ENCODE results near the gene WDSUB1. TPM values are rescaled to one million over a fixed set of nuclear protein-coding genes. Genes with fewer than 3 reads are reported as not detected.

The WDSUB1 gene
- total RNA-seq, 1 donor from 2014 or later, result 7.5 TPM

DNA sequence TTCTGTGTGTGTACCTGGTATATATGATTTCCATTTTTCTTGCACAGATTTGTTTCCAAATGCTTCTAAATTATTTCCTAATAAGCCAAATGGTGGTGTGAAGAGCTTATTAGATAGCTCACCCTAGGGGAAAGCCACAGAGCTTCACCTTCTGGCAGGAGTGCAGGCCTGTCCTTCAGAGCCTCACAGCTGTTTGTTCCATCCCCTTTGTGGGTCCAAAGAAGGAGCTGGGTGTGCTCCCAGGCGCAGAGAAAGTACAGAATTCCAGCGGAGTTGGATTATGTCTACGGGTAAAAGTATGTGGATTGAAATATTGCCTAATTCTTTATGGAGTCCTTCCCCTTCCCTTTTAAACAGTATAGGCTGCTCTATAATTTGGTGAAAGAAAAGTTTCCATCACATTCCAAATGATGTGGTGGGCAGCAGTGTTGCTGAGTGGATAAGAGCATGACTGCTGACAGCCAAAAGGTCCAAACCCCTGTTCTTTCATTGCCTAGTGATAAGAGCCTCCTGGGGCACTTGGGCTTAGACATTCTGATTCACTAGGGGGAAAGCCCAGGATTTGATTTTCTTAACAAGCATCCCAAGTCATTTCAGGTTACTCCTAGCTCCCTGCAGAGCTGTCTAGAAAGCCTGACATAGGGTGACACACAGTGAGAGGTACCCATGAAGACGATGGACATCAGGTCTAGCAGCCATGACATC, 86.6 kb downstream of the WDSUB1 start:
- DNase-seq (ENCODE audit: low spot score), result no peak

- DNase-seq (ENCODE audit: low spot score), result no peak
These were observed 87.3 kb downstream of the WDSUB1 start for GRCh38 chr2:159199236-159199635.

- no peak for DNase-seq (ENCODE audit: low spot score)
These were observed 90.0 kb downstream of the WDSUB1 start for GRCh38 chr2:159196393-159196925.

DNA sequence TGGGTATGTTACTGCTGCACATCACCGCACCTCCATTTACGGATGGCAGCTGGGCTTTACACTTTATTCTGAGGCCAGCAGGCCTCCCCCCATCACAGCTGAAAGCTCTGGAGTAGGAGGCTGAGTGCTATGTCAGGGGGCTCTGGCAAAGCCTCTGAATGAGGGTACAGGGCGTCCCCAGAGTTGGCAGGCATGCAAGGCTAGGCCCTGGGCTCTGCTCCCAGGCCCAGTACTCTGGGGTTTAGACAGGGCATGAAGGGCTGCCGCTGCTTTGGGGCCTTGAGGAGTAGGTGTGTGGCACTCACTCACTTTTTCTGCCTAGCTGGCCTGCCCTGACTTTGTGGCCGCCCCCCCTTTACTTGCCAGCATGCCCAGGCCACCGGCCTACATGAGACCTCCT, 90.8 kb downstream of the WDSUB1 start:
- DNase-seq (ENCODE audit: low spot score), result no peak

DNA sequence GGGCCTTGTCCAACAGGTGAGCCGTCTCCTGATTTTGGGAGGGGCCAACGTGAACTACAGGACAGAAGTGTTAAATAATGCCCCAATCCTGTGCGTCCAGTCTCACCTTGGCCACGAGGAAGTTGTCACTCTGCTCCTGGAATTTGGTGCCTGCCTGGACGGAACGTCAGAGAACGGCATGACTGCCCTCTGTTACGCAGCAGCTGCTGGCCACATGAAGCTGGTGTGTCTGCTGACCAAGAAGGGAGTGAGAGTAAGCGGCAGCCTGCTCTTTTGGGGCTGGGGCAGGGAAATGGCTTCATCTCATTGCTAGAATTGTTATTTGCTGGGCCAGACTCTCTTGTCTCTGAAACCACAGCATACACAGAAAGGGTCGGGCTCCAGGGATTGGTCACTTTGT, 92.3 kb downstream of the WDSUB1 start:
- no peak for DNase-seq (ENCODE audit: low spot score)

- DNase-seq (ENCODE audit: low spot score), result no peak
These were observed 92.7 kb downstream of the WDSUB1 start for GRCh38 chr2:159193791-159194190.

DNA sequence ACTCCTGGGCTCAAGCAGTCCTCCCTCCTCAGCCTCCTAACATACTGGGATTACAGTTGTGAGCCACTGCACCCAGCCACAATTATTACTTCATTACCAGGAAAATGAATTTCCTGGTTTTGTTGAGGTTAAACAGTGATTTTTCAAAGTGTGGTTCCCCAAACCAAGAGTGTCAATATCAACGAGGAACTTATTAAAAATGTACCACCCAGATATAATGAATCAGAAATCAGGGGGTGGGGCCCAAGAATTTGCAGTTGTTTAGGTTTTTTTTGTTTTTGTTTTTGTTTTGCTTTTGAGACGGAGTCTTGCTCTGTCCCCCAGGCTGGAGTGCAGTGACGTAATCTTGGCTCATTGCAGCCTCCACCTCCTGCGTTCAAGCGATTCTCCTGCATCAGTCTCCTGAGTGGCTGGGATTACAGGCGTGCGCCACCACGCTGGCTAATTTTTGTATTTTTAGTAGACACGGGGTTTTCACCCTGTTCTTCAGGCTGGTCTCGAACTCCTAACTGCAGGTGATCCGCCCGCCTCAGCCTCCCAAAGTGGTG, 94.1 kb downstream of the WDSUB1 start:
- no peak for DNase-seq (ENCODE audit: low spot score)

GRCh38 chr2:159188449-159188848, 98.1 kb downstream of the WDSUB1 start:
- no peak for DNase-seq (ENCODE audit: low spot score)

- DNase-seq (ENCODE audit: low spot score), result no peak
These were observed 99.4 kb downstream of the WDSUB1 start for GRCh38 chr2:159187106-159187505.

DNA sequence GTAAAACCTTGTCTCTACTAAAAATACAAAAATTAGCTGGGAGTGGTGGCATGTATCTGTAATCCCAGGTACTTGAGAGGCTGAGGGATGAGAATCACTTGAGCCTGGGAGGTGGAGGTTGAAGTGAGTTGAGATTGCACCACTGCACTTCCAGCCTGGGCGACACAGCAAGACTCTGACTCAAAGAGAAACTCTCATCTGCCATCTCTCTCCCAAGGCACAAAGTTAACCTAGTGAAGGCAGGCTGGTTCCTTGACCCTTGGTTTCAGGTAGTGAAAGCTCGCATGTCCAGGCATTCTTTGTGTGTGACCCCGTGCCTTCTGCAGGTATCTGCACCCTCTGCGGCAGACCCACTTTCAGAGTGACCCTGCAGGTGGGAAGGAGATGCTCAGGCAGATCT, 100.0 kb downstream of the WDSUB1 start:
- DNase-seq (ENCODE audit: low spot score), result no peak

Small RNA genes lying within 50 kb of the gene (microRNA-seq; reads per million reads assigned to microRNA genes)
- gene MIR6888 (ENCODE audit: borderline number of aligned reads), result not detected

Data from mesenteric fat pad (tissue), 1 donor.